H9 (cell line): ENCODE measurements around the gene C17orf50. TPM values are rescaled to one million over a fixed set of nuclear protein-coding genes. Genes with fewer than 3 reads are reported as not detected.

ENCODE experiments used
- DNase-seq: peaks from one replicate; pipeline ENCODE4 v3.0.0-alpha.2; 2017
- H2AFZ ChIP-seq: one replicate; pipeline ENCODE4 v1.6.1; 2013; ENCODE audit warnings: mild to moderate bottlenecking, low read length, control low read depth, moderate library complexity
- H2AK5ac ChIP-seq: 2 replicates; pipeline ENCODE4 v1.6.1; 2013; ENCODE audit warnings: low read length, control low read depth, mixed read lengths; ENCODE audit not compliant: insufficient read length
- H2BK120ac ChIP-seq: one replicate; pipeline ENCODE4 v1.6.1; 2013; ENCODE audit warnings: low read depth, mild to moderate bottlenecking, low read length, control low read depth, inconsistent platforms; ENCODE audit not compliant: poor library complexity, severe bottlenecking
- H2BK12ac ChIP-seq: 2 replicates; pipeline ENCODE4 v1.6.1; 2013; ENCODE audit warnings: low read length, control low read depth, mixed read lengths, low read depth; ENCODE audit not compliant: insufficient read length
- H2BK15ac ChIP-seq: 2 replicates; pipeline ENCODE4 v1.6.1; 2013; ENCODE audit warnings: low read depth, low read length, control low read depth
- H2BK20ac ChIP-seq: one replicate; pipeline ENCODE4 v1.6.1; 2013; ENCODE audit warnings: low read depth, mild to moderate bottlenecking, low read length, control low read depth, inconsistent platforms; ENCODE audit not compliant: poor library complexity, severe bottlenecking
- H2BK5ac ChIP-seq: 2 replicates; pipeline ENCODE4 v1.6.1; 2013; ENCODE audit warnings: low read length, control low read depth, mixed read lengths; ENCODE audit not compliant: insufficient read length
- H3K14ac ChIP-seq: 2 replicates; pipeline ENCODE4 v1.6.1; 2013; ENCODE audit warnings: low read length, control low read depth; ENCODE audit not compliant: insufficient read depth
- H3K18ac ChIP-seq: 2 replicates; pipeline ENCODE4 v1.6.1; 2013; ENCODE audit warnings: low read depth, mild to moderate bottlenecking, mixed read lengths, low read length, control low read depth; ENCODE audit not compliant: insufficient read length
- H3K23ac ChIP-seq: 2 replicates; pipeline ENCODE4 v1.6.1; 2013; ENCODE audit warnings: low read length, control low read depth, mixed read lengths, low read depth; ENCODE audit not compliant: insufficient read length
- H3K23me2 ChIP-seq: 2 replicates; pipeline ENCODE4 v1.6.1; 2013; ENCODE audit warnings: low read depth, mild to moderate bottlenecking, mixed read lengths, low read length, control low read depth; ENCODE audit not compliant: insufficient read length, poor library complexity, severe bottlenecking
- H3K27ac ChIP-seq: 2 replicates; pipeline ENCODE4 v1.5.1; 2013; ENCODE audit warnings: low read length, control low read depth, mixed read lengths, low read depth; ENCODE audit not compliant: insufficient read length
- H3K27me3 ChIP-seq: 2 replicates; pipeline ENCODE4 v1.6.1; 2013; ENCODE audit warnings: low read length, control low read depth, inconsistent platforms; ENCODE audit not compliant: insufficient read depth
- H3K4ac ChIP-seq: 2 replicates; pipeline ENCODE4 v1.6.1; 2013; ENCODE audit warnings: low read depth, mild to moderate bottlenecking, control low read depth, inconsistent platforms, low read length, moderate library complexity
- H3K4me1 ChIP-seq: 2 replicates; pipeline ENCODE4 v1.6.1; 2013; ENCODE audit warnings: low read length, control low read depth, inconsistent platforms; ENCODE audit not compliant: insufficient read depth
- H3K4me2 ChIP-seq: 2 replicates; pipeline ENCODE4 v1.6.1; 2013; ENCODE audit warnings: low read length, control low read depth, mixed read lengths; ENCODE audit not compliant: insufficient read length, insufficient read depth
- H3K56ac ChIP-seq: 2 replicates; pipeline ENCODE4 v1.6.1; 2013; ENCODE audit warnings: low read depth, mild to moderate bottlenecking, mixed read lengths, low read length, control low read depth; ENCODE audit not compliant: insufficient read length
- H3K79me1 ChIP-seq: 2 replicates; pipeline ENCODE4 v1.6.1; 2013; ENCODE audit warnings: low read depth, mild to moderate bottlenecking, moderate library complexity, low read length, control low read depth, inconsistent platforms; ENCODE audit not compliant: insufficient read depth, poor library complexity, severe bottlenecking
- H3K79me2 ChIP-seq: 2 replicates; pipeline ENCODE4 v1.6.1; 2013; ENCODE audit warnings: low read length, control low read depth, inconsistent platforms; ENCODE audit not compliant: insufficient read depth
- H3K9ac ChIP-seq: 2 replicates; pipeline ENCODE4 v1.6.1; 2013; ENCODE audit warnings: low read length, control low read depth, mixed read lengths; ENCODE audit not compliant: insufficient read length; ENCODE audit errors: extremely low read depth
- H3K9me3 ChIP-seq: one replicate; pipeline ENCODE4 v1.6.1; 2013; ENCODE audit warnings: low read depth, low read length, inconsistent platforms; ENCODE audit not compliant: control insufficient read depth
- H3T11ph ChIP-seq: one replicate; pipeline ENCODE4 v1.6.1; 2013; ENCODE audit warnings: mild to moderate bottlenecking, low read length, control low read depth, inconsistent platforms
- H4K20me1 ChIP-seq: one replicate; pipeline ENCODE4 v1.6.1; 2013; ENCODE audit not compliant: control insufficient read depth, insufficient read length, insufficient read depth
- H4K5ac ChIP-seq: 2 replicates; pipeline ENCODE4 v1.6.1; 2013; ENCODE audit warnings: low read depth, mild to moderate bottlenecking, mixed read lengths, low read length, control low read depth; ENCODE audit not compliant: insufficient read length
- H4K8ac ChIP-seq: replicated peaks from 2 replicates; pipeline ENCODE4 v1.6.1; 2013; ENCODE audit warnings: low read length, control low read depth, mixed read lengths, low read depth; ENCODE audit not compliant: insufficient read length
- H4K91ac ChIP-seq: 2 replicates; pipeline ENCODE4 v1.6.1; 2013; ENCODE audit warnings: low read depth, mild to moderate bottlenecking, moderate library complexity, mixed read lengths, low read length, control low read depth; ENCODE audit not compliant: insufficient read length
- H3K27ac Mint-ChIP-seq, 3 experiments: 2 replicates in 2 of 3; 3 replicates in 1 of 3; pipeline ENCODE4 v1.8.0; 2020 to 2021; ENCODE audit warnings: mixed read lengths in 3 of 3, mild to moderate bottlenecking in 1 of 3, moderate library complexity in 1 of 3
- H3K27me3 Mint-ChIP-seq: 2 replicates; pipeline ENCODE4 v1.8.0; 2021; ENCODE audit warnings: low read depth, mild to moderate bottlenecking, moderate library complexity, mixed read lengths
- H3K36me3 Mint-ChIP-seq, 3 experiments: 2 replicates in 2 of 3; 3 replicates in 1 of 3; pipeline ENCODE4 v1.8.0; 2020 to 2021; ENCODE audit warnings: low read depth in 3 of 3, mixed read lengths in 3 of 3; ENCODE audit not compliant: insufficient read depth in 1 of 3
- H3K4me1 Mint-ChIP-seq, 2 experiments: 2 replicates each; pipeline ENCODE4 v1.8.0; 2020; ENCODE audit warnings: mixed read lengths in 2 of 2
- H3K4me3 Mint-ChIP-seq, 2 experiments: 2 replicates in 1 of 2; 3 replicates in 1 of 2; pipeline ENCODE4 v1.8.0; 2020 to 2021; ENCODE audit warnings: mild to moderate bottlenecking in 2 of 2, mixed read lengths in 2 of 2, moderate library complexity in 1 of 2
- H3K9me3 Mint-ChIP-seq, 2 experiments: 2 replicates in 1 of 2; 3 replicates in 1 of 2; pipeline ENCODE4 v1.8.0; 2020; ENCODE audit warnings: mild to moderate bottlenecking in 2 of 2, mixed read lengths in 2 of 2, moderate library complexity in 1 of 2
- CTCF ChIP-seq: fragments of 200-600 bp; sonication (generic); conservative IDR thresholded peaks from 3 replicates; pipeline ENCODE4 v1.8.0; 2021; ENCODE audit warnings: antibody characterized with exemption, mild to moderate bottlenecking
- WGBS: extraction: QIAGEN DNeasy Blood & Tissue Kit; methylation state at CpG from one replicate; pipeline ENCODE4 v1.1.7; 2013; ENCODE audit warnings: missing lambda C conversion rate, low lambda C conversion rate, mixed read lengths; ENCODE audit not compliant: insufficient read length; ENCODE audit errors: extremely low coverage; 5-methylcytosine and 5-hydroxymethylcytosine counted together
- total RNA-seq: library from RNA; stranded (reverse); gene quantifications from 2 replicates; pipeline ENCODE4 v1.2.1, GENCODE V29; 2021

C17orf50 gene
- total RNA-seq, 1 experiment from 2014 or later = not detected

DNA sequence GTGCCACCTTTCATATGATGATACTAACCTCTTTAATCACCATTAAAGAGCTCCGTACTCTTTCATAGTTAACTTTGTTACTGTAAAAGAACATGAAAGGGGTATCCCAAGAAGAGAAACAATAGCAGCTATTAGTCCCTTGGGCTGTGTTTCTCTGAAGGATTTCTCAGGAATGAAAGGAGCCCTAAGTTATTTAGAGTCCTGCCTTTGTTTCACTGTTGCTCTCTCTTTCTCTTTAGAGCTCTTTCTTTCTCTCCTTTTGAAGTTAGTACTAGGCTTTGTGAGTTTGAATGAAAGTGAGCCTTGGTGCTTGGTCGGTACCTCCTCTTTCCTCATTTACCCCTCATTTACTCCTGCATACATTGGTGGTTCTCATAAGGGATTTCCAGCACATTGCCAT lies 49.7 kb upstream of the C17orf50 start:
- Histone ChIP-seq H3K23me2 (no peaks in the 10 kb centered on the region), H4K5ac (no peak overlapping the region), H3K4me1 (no peaks in the 10 kb centered on the region), H4K8ac (no peak overlapping the region), H3K14ac (no peak overlapping the region), H4K91ac (no peak overlapping the region), H3K9ac (no peak overlapping the region), H3K4ac (no peak overlapping the region), H3K4me2 (no peak overlapping the region), H2BK12ac (no peak overlapping the region), H3K27me3 (no peaks in the 10 kb centered on the region), H3K23ac (no peak overlapping the region), H3K18ac (no peak overlapping the region), H2AK5ac (no peak overlapping the region), H2AFZ (no peak overlapping the region), H4K20me1 (no peaks in the 10 kb centered on the region), H3K56ac (no peak overlapping the region), H2BK20ac (no peak overlapping the region), H3K79me2 (0 out of 2 replicates have a peak, but pooled peaks cover 2% of the 10 kb centered on the region), H3K9me3 (no peaks in the 10 kb centered on the region), H3K79me1 (no peaks in the 10 kb centered on the region), H3K27ac (no peak overlapping the region), H2BK15ac (no peak overlapping the region), H2BK120ac (no peak overlapping the region), H3T11ph (no peak overlapping the region), H2BK5ac (no peak overlapping the region)
- Mint-ChIP-seq H3K9me3 (no peaks in the 10 kb centered on the region), H3K4me3 (no peak overlapping the region), H3K27me3 (no peaks in the 10 kb centered on the region), H3K27ac (no peak overlapping the region), H3K36me3 (peaks cover 10 to 30% (median 25%) of the 10 kb centered on the region in 3 experiments; a peak in 6 of 7 replicates), H3K4me1 (no peaks in the 10 kb centered on the region)
- TF ChIP-seq CTCF = no peak
- DNase-seq = no peak
- no CpG with 5 or more reads among the region's 2 CpGs for WGBS
